Loucy (cell line): ENCODE data around the gene CCDC188.

Source experiments
- CTCF ChIP-seq: fragments of 200-600 bp; sonication (generic); conservative IDR thresholded peaks from 2 replicates; pipeline ENCODE4 v1.5.1; 2014; ENCODE audit warnings: mild to moderate bottlenecking, antibody characterized with exemption, low read length
- EZH2phosphoT487 ChIP-seq: fragments of 200-600 bp; IDR thresholded peaks from 2 replicates; pipeline ENCODE4 v1.6.1; 2018; ENCODE audit warnings: antibody characterized with exemption, mild to moderate bottlenecking, moderate library complexity, borderline replicate concordance

DNA sequence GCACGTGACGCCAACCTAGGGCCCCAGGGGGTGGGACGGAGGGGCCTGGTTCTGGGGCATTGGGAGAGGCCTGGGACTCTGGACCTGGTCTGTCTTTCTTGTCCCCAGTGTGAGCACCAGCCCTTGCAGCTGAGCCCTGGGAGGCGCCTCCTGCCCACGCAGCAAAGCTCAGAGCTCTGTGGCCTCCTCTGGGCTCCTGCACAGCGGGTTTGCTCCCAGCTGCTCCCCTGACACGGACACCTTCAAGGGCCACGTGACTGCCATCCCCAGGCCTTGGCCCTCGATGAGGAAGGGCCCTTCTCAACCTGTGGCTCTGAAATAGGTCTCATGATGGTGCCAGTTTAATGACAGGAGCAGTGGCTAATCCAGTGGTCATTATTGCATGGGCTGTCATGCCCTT, 31.5 kb upstream of the CCDC188 start:
- TF ChIP-seq CTCF (no peak), EZH2phosphoT487 (no peak)
